Activated CD4-positive, alpha-beta T cell treated with anti-CD3 and anti-CD28 coated beads for 1 hour (primary cell): ENCODE results near the gene THOC2.
"Not testable (repeated sequence)": the region's sequence is repeated elsewhere in the genome, so short reads cannot be mapped to it uniquely, and the experiment has no call there.

Experiments
- DNase-seq: peaks from one replicate; pipeline ENCODE4 v3.0.0-alpha.2; 2020

Gene THOC2

GRCh38 chrX:123665197-123665596 is 67.7 kb downstream of the THOC2 start:
- DNase-seq = no peak

GRCh38 chrX:123664467-123665167 is 68.2 kb downstream of the THOC2 start:
- not testable (repeated sequence) for DNase-seq

- not testable (repeated sequence) for DNase-seq
Measured at GRCh38 chrX:123663720-123664119, 69.1 kb downstream of the THOC2 start.

- DNase-seq = not testable (repeated sequence)
Measured at GRCh38 chrX:123656507-123656906, 76.3 kb downstream of the THOC2 start.

- DNase-seq = not testable (repeated sequence)
Measured at GRCh38 chrX:123648811-123649181, 84.1 kb downstream of the THOC2 start.

- no peak for DNase-seq
Measured at GRCh38 chrX:123648028-123648810, 84.6 kb downstream of the THOC2 start.

GRCh38 chrX:123647244-123647643 is 85.6 kb downstream of the THOC2 start:
- DNase-seq = no peak

GRCh38 chrX:123629502-123629901 is 103.3 kb downstream of the THOC2 start:
- no peak for DNase-seq

- DNase-seq = no peak
Measured at GRCh38 chrX:123626962-123627361, 105.9 kb downstream of the THOC2 start.

GRCh38 chrX:123625952-123626351 is 106.9 kb downstream of the THOC2 start:
- no peak for DNase-seq

GRCh38 chrX:123625477-123625876 is 107.4 kb downstream of the THOC2 start:
- DNase-seq = no peak

- no peak for DNase-seq
Measured at GRCh38 chrX:123617007-123617406, 115.8 kb downstream of the THOC2 start.

GRCh38 chrX:123610915-123611314 is 121.9 kb downstream of the THOC2 start:
- no peak for DNase-seq

- DNase-seq = no peak
Measured at GRCh38 chrX:123607806-123608205, 125.0 kb downstream of the THOC2 start.

GRCh38 chrX:123607270-123607669 is 125.6 kb downstream of the THOC2 start:
- DNase-seq = no peak

GRCh38 chrX:123603491-123603890 is 129.4 kb downstream of the THOC2 start:
- DNase-seq = no peak

- no peak for DNase-seq
Measured at GRCh38 chrX:123601437-123601836, 131.4 kb downstream of the THOC2 start.

- DNase-seq = no peak
Measured at GRCh38 chrX:123600181-123600580, 132.7 kb downstream of the THOC2 start.

GRCh38 chrX:123590842-123591486 is 141.9 kb downstream of the THOC2 start:
- DNase-seq = no peak

- no peak for DNase-seq
Measured at GRCh38 chrX:123588723-123589122, 144.1 kb downstream of the THOC2 start.

- DNase-seq = no peak
Measured at GRCh38 chrX:123581586-123581985, 151.3 kb downstream of the THOC2 start.

GRCh38 chrX:123580792-123581191 is 152.1 kb downstream of the THOC2 start:
- no peak for DNase-seq

- not testable (repeated sequence) for DNase-seq
Measured at GRCh38 chrX:123574027-123574426, 158.8 kb downstream of the THOC2 start.
